Measurements from ENCODE around the gene SGK1.

SGK1 gene

GRCh38 chr6:134317471-134318131 lies at the start of gene SGK1:
SGK1 (minus strand) TSS chr6:134318112; CDS start chr6:134317460, 652 bp downstream.
- DNase-seq (ENCODE audit: low spot score), result no peak

- peak; percentile 93 for DNase-seq (ENCODE audit: low spot score)
Observed at GRCh38 chr6:134363323-134364039, 45.6 kb upstream of the SGK1 start.

GRCh38 chr6:134361011-134361410 lies 43.1 kb upstream of the SGK1 start:
- no peak for DNase-seq (ENCODE audit: low spot score)

- DNase-seq (ENCODE audit: low spot score), result no peak
Observed at GRCh38 chr6:134359302-134359701, 41.4 kb upstream of the SGK1 start.

GRCh38 chr6:134358320-134358719 lies 40.4 kb upstream of the SGK1 start:
- DNase-seq (ENCODE audit: low spot score), result no peak

- no peak for DNase-seq (ENCODE audit: low spot score)
Observed at GRCh38 chr6:134357022-134357487, 39.1 kb upstream of the SGK1 start.

- DNase-seq (ENCODE audit: low spot score), result no peak
Observed at GRCh38 chr6:134356405-134356804, 38.5 kb upstream of the SGK1 start.

- DNase-seq (ENCODE audit: low spot score), result peak; percentile 84
Observed at GRCh38 chr6:134352786-134353480, 35.0 kb upstream of the SGK1 start.

- DNase-seq (ENCODE audit: low spot score), result no peak
Observed at GRCh38 chr6:134351615-134352474, 33.9 kb upstream of the SGK1 start.

- peak; percentile 16 for DNase-seq (ENCODE audit: low spot score)
Observed at GRCh38 chr6:134347885-134348805, 30.2 kb upstream of the SGK1 start.

GRCh38 chr6:134346932-134347545 lies 29.1 kb upstream of the SGK1 start:
- DNase-seq (ENCODE audit: low spot score), result no peak

- DNase-seq (ENCODE audit: low spot score), result no peak
Observed at GRCh38 chr6:134345789-134346188, 27.9 kb upstream of the SGK1 start.

GRCh38 chr6:134343066-134343465 lies 25.2 kb upstream of the SGK1 start:
- no peak for DNase-seq (ENCODE audit: low spot score)

GRCh38 chr6:134341999-134342567 lies 24.2 kb upstream of the SGK1 start:
- DNase-seq (ENCODE audit: low spot score), result no peak

- no peak for DNase-seq (ENCODE audit: low spot score)
Observed at GRCh38 chr6:134340179-134340975, 22.5 kb upstream of the SGK1 start.

GRCh38 chr6:134339216-134339615 lies 21.3 kb upstream of the SGK1 start:
- DNase-seq (ENCODE audit: low spot score), result no peak

GRCh38 chr6:134331256-134331655 lies 13.3 kb upstream of the SGK1 start:
- no peak for DNase-seq (ENCODE audit: low spot score)

GRCh38 chr6:134330555-134330954 lies 12.6 kb upstream of the SGK1 start:
- DNase-seq (ENCODE audit: low spot score), result no peak

GRCh38 chr6:134328792-134329191 lies 10.9 kb upstream of the SGK1 start:
- DNase-seq (ENCODE audit: low spot score), result no peak

Measured in COLO829 (cell line).